HG03045 (cell line): ENCODE results near the gene CNOT10.
"Not testable (repeated sequence)": the region's sequence is repeated elsewhere in the genome, so short reads cannot be mapped to it uniquely, and the experiment has no call there.

Experiments
- ATAC-seq: cut with Tn5 transposase; IDR thresholded peaks from one replicate; pipeline ENCODE4 v1.9.1; 2021; ENCODE audit warnings: mild to moderate bottlenecking, moderate library complexity; ENCODE audit not compliant: unreplicated experiment

The CNOT10 gene

GRCh38 chr3:32691847-32692246 is 6.9 kb downstream of the CNOT10 start:
- no peak for ATAC-seq

DNA sequence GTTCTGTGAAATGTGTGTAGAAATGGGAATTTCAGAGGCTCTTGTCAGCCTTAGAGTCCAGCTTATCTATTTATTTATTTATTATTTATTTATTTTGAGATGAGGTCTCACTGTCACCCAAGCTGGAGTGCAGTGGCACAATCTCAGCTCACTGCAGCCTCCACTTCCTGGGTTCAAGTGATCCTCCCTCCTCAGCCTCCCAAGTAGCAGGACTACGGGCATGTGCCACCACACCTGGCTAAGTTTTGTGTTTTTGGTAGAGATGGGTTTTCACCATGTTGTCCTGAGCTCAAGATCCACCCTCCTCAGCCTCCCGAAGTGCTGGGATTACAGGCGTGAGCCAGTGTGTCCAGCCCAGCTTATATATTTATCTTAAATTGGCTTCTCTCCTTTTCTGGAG is 11.5 kb downstream of the CNOT10 start:
- no peak for ATAC-seq

DNA sequence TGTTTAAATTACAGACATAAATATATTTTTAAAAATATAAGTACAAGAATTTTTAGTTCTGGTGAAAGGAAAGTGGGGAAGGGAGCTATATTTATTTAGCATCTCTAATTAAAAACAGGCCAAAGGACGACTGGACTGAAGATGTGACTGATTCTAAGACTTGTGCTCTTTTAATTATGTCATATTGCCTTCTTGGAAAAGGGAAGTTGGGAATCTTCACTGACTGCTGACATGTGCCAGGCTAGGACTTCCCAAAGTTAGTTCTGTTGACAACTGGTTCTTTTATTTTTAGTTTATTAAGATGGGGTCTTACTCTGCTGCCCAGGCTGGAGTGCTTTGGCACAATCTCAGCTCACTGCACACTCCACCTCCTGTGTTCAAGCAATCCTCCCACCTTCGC is 13.5 kb downstream of the CNOT10 start:
- no peak for ATAC-seq

DNA sequence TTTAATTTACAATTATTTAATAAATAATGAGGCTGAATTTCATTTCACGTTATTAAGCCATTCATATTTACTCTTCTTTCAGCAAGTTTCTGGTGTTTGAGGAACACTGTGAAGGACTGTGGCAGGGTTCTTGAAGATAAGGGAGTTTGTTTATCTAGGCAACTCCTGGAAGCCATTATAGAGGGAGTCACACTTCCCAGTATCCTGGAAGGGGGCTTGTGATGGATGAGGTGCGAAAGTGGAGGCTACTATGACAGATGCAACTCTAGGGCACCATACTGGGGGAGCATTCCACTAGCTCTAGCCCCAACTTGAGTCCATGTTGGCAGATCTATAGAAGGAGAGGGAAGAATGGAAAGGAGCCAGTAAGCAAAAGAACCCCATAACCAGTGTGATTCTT is 14.4 kb downstream of the CNOT10 start:
- ATAC-seq = no peak

- ATAC-seq = no peak
Observed at GRCh38 chr3:32700244-32700643, 15.3 kb downstream of the CNOT10 start.

DNA sequence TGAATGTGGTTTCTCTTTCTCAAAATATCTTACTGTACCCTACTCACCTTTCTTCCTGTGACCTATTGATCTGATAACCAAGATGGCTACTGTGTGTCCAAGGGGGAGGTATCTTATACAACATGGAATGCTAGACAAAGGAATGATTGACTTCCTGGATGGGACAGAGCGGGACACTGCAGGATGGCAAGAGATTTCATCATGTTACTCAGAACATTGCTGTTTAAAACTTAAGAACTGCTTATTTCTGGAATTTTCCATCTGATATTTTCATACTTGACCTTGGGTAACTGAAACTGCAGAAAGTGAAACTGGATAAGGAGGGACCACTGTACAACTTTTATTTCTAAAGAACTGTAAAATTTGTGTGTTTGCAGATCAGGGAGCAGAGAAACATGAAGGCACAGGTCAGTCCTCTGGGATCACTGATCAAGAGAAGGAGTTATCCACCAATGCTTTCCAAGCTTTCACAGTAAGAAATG is 18.5 kb downstream of the CNOT10 start:
- no peak for ATAC-seq

DNA sequence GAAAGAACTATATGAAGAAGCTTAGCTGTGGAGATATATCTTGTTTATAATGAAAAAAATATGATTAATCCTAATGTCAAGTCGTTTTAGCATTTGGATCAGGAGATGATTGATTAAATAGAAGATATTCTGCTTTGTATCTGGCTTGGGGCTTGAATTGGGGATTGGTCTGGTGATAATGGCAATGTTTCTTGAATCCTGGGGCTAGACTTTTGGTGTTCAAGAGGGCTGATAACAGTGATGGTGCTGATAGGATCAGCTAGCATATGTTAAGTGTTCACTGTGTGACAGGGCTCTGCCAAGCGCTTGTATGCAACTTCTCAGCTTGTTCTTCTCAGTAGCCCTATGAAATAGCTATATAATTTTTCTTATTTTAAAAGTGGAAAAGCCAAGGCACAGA is 20.2 kb downstream of the CNOT10 start:
- no peak for ATAC-seq

GRCh38 chr3:32706348-32707025 is 21.5 kb downstream of the CNOT10 start:
- ATAC-seq = no peak

GRCh38 chr3:32707026-32707370 is 22.0 kb downstream of the CNOT10 start:
- no peak for ATAC-seq

DNA sequence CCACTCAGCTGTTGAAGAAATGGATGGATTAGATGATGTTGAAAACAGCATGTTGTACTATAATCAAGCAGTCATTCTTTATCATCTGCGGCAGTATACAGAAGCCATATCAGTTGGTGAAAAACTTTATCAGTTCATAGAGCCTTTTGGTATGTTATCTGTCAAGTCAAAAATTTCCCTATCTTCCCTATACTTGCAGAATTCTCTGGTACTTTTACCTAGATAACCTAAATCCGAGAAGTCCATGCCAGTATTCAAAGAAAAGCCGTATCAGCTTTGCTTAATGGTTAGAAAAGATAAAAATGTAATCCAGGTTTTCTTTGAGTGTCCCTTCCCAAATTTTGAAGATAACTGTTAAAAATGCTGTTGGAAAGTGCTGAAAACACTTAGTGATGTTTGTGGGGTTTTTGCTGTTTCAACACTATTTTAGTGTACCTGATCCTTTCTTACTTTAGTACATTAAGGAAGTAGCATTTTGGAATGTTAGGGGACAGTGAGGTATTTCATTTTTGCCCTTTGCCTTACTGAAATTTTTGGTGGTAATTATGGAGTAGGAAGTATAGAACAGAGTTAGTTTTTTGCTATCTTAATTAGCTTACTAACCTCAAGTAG is 23.8 kb downstream of the CNOT10 start:
- ATAC-seq = no peak

DNA sequence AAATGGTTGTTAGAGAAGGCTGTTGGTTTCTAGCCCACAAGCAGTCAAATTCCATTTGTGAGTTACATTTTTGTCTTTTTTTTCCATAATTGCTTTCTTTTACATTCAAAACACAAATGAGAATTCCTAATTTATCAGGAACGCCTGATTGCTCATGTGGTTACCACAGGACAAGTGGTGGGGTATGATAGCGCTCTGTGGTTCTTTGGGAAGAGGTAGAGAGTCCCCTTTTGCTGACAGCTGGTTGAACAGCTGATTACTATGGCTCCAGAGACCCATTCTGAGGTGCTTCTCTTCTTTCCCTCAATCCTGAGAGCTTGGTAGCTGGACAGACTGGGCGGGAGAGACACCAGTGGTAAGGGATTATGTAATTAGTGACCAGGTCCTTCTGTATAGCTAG is 24.4 kb downstream of the CNOT10 start:
- no peak for ATAC-seq

GRCh38 chr3:32712506-32713055 is 27.6 kb downstream of the CNOT10 start:
- ATAC-seq = no peak

DNA sequence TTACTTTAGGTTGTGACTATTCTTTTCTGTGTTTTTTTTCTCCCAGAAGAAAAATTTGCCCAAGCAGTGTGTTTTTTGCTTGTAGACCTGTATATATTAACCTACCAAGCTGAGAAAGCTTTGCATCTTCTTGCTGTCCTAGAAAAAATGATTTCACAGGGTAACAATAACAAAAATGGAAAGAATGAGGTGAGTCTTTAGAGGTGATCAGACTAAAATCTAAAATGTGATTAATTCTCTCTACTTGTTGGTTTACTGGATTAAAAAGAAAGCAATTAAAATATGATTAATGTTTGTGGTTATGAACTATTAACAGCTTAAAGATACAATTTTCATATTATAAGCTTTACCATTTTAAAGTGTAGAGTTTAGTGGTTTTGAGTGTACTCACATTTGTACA is 28.2 kb downstream of the CNOT10 start:
- ATAC-seq = no peak

DNA sequence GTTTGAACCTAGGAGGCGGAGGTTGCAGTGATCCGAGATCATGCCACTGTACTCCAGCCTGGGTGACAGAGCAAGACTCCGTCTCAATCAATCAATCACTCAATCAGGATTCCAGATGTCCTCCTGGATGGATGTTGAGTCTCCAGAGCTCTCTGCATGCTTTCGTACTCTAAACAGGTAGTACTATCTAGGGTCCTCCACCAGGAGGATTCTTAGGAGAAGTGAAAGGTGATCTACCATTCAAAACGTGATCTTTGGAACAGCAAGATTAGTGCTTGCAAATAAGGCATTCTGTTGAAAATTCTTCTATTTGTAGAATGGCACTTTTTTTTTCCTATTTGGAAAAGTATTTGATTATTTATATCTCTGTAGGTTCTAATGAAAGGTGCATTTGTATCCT is 34.3 kb downstream of the CNOT10 start:
- ATAC-seq = no peak

DNA sequence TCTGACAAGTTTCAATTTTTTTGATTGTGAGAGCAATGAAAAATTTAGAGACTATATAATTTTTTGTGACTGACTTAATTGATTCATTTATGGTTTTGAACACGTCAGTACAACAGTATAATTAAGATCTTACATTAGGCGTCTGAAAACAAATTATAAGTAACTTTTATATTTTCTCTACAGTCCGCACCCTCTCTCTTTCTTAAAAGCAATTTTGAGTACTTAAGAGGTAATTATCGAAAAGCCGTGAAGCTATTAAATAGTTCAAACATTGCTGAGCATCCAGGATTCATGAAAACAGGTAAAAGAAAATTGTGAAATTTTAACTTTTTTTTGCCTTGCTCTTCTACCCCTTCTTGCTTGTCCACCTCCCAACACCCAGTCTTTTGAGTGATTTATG is 34.9 kb downstream of the CNOT10 start:
- no peak for ATAC-seq

DNA sequence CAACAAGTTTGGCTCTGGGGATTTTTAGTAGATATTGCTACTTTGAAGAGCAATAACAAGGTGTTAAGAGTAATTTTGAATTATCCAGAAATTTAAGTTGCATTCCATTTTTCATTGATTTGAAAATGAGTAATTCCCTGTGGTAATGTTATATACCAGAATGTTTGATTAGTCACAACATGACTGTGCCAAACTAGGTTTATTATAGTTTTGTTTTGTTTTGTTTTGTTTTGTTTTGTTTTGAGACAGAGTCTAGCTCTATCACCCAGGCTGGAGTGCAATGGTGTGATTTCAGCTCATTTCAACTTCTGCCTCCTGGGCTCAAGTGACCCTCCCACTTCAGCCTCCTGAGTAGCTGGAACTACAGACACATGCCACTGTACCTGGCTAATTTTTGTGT is 40.7 kb downstream of the CNOT10 start:
- ATAC-seq = no peak

DNA sequence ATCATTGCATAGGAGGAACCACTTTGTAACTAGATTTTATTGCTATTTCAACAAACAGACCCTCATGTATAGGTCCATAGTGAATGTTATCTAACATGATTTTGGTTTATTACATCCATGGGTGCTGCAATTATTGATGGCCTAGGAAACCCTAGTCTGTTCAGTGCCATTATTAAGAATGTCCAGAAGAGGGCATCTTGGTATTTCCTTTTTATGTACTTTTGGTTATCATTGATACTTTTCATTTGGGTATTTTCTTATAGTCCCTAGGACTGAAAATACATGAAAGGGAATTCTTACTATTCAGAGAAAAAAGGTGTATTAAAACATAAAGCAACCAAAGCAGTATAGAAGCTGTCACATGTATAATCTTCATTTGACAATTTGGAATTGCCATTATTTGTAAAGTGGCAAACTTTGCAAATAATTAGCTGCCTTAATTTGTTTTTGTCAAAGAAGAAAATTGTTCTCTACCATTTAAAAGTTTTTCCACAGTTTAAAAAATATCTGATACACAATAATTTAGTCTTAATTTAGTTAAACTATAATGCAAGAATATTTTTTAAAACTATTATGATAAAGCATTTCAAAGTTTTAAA is 48.7 kb downstream of the CNOT10 start:
- ATAC-seq = no peak

DNA sequence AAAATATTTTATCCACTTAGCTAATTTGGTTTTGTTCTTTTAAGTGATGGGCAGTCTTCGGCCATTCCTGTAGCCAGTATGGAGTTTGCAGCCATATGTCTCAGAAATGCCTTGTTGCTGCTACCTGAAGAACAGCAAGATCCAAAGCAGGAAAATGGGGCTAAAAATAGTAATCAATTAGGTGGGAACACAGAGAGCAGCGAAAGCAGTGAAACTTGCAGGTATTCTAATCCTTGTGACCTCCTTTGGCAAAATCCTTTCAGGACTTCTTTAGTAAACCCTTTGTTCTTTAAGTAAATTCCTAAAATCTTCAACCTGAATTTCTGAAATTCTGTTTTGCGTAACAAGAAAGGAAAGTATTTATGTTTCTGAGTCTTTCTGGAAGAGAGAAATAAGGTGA is 49.8 kb downstream of the CNOT10 start:
- no peak for ATAC-seq

DNA sequence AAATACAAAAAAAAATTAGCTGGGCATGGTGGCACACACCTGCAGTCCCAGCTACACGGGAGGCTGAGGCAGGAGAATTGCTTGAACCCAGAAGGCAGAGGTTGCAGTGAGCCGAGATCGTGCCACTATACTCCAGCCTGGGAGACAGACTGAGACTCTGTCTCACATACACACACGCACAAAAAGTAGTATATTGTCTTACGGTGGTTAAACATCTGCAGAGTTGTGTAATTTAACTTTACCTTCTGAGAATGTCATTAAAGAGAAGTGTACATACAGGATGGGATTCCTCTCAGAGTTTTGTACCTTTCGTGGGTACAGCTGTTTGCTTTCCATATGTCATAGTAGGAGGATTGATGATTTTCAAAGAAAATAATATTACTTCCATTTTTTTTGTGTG is 58.5 kb downstream of the CNOT10 start:
- ATAC-seq = not testable (repeated sequence)

GRCh38 chr3:32743934-32744333 is 58.9 kb downstream of the CNOT10 start:
- ATAC-seq = no peak

- ATAC-seq = no peak
Observed at GRCh38 chr3:32751377-32751776, 66.4 kb downstream of the CNOT10 start.

GRCh38 chr3:32755761-32756160 is 70.8 kb downstream of the CNOT10 start:
- no peak for ATAC-seq
